Esophagus muscularis mucosa (tissue), 4 donors: ENCODE results near the gene HPS3.

Experiments
- EP300 ChIP-seq: sonication (generic); formaldehyde crosslinking; IDR thresholded peaks from one replicate; pipeline ENCODE4 v1.6.1; 2017; ENCODE audit warnings: antibody characterized with exemption
- POLR2AphosphoS5 ChIP-seq, 2 donors: sonication (generic); formaldehyde crosslinking; IDR thresholded peaks; one replicate each; pipeline ENCODE4 v1.6.1; 2017; ENCODE audit warnings: antibody characterized with exemption in 2 of 2
- TF ChIP-seq, protein P1 (sequence below), 3 experiments: fragments of 200-600 bp in 2 of 3; fragments of 450-650 bp in 1 of 3; sonication (generic) in 2 of 3; IDR thresholded peaks; one replicate each; pipeline ENCODE4 v1.5.1; 2017 to 2019; ENCODE audit warnings: antibody characterized with exemption in 3 of 3, mild to moderate bottlenecking in 2 of 3, moderate library complexity in 1 of 3

- TF ChIP-seq, protein P1, sequence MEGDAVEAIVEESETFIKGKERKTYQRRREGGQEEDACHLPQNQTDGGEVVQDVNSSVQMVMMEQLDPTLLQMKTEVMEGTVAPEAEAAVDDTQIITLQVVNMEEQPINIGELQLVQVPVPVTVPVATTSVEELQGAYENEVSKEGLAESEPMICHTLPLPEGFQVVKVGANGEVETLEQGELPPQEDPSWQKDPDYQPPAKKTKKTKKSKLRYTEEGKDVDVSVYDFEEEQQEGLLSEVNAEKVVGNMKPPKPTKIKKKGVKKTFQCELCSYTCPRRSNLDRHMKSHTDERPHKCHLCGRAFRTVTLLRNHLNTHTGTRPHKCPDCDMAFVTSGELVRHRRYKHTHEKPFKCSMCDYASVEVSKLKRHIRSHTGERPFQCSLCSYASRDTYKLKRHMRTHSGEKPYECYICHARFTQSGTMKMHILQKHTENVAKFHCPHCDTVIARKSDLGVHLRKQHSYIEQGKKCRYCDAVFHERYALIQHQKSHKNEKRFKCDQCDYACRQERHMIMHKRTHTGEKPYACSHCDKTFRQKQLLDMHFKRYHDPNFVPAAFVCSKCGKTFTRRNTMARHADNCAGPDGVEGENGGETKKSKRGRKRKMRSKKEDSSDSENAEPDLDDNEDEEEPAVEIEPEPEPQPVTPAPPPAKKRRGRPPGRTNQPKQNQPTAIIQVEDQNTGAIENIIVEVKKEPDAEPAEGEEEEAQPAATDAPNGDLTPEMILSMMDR (IDR thresholded peaks at IDR 0.05): no peak
- TF ChIP-seq POLR2AphosphoS5 (IDR thresholded peaks at IDR 0.05) (no peak), EP300 (no peak)
Measured at GRCh38 chr3:149179220-149179619, 49.8 kb downstream of the HPS3 start.
